Stimulated activated CD8-positive, alpha-beta memory T cell treated with anti-CD3 and anti-CD28 coated beads, Interleukin-4, amount 100 ng/mL, for 48 hours (primary cell): Measurements from ENCODE around the gene RPE.

Source experiments
- DNase-seq: peaks from one replicate; pipeline ENCODE4 v3.0.0-alpha.2; 2020

The RPE gene

DNA sequence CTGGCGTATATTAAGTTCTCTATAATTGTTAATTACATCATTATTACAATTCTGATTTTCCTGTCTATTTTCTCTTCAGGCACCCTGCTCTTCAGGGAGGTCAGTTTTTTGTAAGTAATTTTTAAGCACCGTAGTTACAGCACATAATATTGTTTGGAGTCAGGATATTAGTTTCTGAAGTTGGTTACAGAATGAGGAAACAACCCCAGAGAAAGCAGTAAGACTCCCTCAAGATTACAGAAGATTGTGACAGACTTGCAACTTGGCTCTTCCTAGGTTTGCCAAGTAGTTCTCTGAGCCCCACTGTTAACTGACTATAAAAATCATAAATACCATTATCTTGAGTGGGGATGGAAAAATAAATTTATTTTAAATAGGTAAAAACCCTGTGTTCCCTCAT is 921 bp downstream of the RPE start:
- DNase-seq = no peak

DNA sequence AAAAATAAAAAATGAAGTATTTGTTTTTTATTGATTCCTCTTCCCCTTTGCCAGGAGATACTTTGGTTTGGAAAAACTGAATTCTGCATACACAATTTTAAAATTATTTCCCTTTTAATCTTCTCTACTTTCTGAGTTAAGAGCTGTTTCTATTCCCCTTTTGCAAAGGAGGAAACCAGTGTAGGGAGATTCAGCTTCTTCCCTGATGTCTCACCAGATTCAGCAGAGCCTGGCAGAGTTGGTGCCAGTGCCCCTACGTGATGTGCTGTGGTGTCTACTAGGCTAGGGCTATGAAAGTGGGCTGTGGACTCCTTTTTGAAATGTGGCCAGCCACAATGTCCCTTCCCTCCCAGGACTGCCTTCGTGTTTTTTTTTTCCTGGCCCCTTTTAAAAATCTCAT is 2.4 kb downstream of the RPE start:
- no peak for DNase-seq

DNA sequence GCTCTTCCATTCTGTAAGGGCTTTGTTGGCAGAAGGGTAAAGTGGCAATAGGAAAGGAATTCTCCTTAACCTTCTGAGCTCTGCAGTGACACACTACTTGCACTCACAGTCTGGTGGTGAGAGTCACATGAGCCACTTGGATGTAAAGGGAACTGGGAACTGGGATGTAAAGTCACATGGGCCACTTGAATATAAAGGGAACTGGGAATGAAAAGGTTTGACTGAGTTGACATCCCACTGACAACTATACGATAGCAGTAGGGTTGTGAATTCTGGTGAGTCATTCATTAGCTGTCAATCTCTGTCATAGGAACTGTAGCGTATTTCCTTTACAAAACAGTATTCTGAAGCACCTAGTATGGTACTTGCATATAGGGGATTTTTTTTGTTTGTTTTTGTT is 5.5 kb downstream of the RPE start:
- DNase-seq = no peak

DNA sequence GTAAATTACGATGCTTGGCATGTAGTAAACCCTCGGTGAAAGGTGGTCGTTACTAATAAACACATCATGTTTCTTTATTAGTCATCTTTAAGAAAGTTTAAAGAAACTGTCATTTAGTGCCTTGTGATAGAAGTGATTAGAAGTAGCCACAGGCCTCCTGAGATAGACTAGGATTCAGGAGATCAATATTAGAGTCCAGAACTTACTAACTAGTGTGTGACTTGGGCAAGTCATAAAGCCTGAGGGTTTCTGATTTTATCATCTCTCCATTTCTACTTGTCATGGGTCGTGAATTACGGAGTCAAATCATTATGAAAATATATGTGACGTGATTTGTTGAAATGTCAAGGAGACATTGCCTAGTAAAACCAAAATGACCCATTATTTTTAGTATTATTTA is 6.7 kb downstream of the RPE start:
- DNase-seq = no peak

DNA sequence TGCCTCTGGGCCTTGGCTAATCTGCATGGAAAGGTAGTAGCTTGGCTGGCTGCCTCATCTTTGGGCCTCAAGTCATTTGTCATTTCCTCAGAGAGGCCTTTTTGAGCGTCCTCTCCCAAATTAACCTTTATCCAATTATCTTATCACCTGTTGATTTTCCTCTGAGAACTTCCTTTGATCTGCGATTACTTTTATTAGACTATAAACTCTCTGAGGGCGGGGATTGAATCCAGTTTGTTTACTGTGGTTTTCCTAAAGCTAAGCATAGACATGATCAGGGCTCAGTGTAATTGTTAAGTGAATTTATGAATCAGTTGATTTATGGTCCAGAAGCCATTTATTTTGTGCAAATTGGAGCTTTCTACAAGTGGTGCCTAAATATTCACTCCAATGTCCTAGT is 7.5 kb downstream of the RPE start:
- DNase-seq = no peak

DNA sequence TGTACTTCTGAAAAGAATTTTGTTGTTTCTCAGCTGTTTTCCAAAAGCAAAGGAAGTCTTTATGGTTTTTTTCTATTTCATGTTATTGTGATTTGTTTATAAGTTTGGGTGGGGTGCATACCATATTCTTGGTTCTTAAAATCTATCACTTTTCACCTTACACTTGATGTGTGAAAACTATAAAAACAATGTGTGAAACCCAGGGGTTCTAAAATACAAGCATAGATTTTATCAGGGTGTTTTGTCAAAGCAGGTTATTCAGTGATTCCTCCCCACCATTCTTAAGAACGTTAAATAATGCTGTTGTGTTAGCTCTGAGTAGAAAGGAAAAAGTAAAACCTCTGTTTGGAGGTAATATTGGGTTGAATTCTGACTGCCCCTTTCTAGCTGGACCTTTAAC is 17.7 kb downstream of the RPE start:
- DNase-seq = no peak

DNA sequence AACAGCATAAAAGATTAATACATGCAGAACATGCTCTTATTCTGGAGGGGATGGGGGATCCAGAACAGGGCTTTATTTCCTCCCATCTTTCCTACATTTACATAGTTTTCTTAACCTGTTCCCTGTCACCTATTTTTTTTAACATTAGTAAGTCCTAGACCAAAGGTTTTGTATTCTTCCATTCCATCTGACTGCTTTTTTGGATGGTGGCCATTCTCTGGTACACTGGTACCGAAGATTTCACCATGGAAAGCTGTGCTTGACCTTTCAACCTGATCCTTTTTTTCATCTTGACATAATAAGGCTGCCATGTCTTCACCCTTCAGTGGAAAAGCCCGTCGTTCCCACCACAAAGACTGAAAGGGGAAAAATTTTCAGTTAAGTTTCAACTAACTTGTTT is 20.4 kb downstream of the RPE start:
- DNase-seq = no peak

DNA sequence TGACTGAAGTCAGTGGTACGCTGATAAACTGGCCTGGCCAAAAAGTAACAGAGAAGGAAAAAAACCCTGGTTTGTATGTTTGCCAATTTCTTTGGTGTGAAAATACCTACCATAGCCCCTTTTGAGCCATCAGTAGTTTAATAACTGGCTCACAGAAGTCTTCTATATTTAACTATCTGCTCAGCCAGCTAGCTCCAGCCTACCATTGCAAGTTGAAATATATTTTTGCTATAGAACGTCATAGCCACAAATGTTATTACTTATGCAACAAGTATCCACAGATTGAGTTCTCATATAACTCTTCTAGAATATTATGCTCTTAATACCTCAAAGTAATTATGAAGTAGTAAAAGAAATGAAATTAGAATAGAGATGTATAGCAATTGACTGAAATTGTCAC is 25.2 kb downstream of the RPE start:
- DNase-seq = no peak

DNA sequence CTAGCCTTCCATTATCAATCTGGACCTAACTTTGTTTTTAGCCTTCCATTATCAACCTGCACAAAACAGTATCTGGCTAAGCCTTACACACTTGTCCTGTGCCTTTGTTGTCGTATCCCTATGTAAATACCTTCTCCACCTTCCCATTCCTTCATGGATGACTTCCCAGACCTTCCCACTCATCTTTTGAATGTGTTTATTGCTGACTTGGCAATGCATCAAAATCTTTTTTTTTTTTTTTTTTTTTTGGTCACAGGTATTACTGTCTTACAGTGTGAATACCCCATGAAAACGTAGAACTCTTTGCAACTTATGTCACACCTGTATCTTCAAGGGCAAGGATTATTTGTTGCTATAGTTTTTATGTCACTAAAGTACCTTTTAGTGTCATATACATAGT is 25.7 kb downstream of the RPE start:
- no peak for DNase-seq

DNA sequence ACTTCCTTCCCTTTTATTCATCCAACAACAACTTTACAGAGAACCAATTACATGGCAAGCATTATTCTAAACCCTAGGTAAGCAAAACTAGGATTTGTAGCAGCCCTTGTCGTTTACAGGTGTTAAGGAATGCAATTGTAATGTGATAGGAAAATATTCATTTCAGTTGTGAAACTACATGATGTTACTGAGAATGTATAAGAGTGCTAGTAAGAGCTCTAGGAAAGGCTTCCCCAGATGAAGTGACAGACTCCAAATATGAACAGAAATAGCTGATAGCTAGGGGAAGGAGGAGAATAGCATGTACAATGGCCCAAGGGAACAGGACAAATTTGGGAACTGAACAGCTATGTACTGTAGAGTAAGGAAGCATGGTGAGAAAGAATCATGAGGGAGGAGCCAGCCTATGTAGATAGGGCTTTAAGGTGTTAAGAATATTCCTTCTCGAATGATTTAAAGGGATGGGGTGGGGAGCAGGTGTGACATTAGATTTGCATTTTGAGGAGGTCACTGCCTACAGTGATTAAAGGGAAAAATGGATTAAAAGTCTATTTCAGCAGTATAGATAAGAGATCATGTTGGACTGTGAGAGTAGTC is 31.7 kb downstream of the RPE start:
- DNase-seq = no peak

DNA sequence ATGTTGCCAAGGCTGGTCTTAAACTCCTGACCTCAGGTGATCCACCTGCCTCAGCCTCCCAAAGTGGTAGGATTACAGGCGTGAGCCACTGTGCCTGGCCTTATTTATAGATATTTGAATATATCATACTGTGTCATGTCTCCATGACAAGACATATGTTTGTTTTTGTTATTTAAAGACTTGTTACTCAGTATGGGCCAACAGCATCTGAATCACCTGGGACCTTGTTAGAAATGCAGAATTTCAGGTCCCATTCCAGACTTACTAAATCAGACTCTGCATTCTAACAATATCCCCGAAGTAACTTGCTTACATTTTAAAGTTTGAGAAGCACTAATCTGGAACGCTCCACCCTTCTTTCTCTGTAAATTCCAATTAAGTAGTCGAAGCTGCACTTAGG is 33.2 kb downstream of the RPE start:
- no peak for DNase-seq

DNA sequence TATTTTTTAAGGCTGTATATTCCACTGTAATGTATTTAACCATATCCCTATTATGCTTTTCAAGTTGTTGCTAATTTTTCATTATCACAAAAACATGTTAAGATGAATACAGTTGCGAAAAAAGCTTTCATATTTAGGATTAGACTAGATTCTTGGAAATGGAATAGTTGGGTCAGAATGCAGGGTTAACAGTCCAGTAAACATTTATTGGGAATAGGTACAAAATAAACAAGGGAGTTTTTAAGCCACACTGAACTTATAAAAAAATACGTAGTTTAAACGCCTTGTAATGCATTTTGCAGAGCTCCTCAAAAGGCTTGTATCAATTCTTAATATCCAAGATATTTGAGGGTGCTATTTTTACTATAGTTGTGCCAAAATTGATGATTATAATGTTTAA is 35.6 kb downstream of the RPE start:
- DNase-seq = no peak

DNA sequence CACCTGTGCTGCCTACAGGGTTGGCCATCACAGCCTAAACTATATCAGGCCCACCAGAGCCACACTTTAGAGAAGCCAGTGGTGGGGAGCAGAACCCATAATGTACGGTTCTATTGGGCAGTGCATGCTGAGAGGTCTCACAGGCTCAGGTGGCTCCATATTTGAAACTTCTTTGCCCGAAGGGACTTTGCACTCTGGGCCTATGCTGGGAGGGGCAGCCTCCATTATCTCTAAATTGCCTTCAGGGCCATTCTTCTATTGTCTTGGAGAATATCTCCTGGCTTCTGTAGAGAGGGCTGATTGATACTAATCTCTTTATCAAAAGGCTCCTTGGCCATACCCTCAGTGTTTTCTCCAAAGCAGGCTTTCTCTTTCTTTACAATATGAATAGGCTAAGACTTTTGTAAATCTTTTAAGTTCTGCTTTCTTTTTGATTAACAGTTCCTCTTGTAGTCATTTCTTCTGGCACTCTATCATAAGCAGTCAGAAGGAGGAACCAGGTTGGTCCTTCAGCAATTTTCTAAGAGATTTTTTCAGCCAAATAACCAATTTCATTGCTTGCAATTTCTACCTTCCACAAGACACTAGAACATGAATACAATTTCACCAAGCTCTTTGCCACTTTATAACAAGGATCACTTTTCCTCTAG is 44.5 kb downstream of the RPE start:
- no peak for DNase-seq

DNA sequence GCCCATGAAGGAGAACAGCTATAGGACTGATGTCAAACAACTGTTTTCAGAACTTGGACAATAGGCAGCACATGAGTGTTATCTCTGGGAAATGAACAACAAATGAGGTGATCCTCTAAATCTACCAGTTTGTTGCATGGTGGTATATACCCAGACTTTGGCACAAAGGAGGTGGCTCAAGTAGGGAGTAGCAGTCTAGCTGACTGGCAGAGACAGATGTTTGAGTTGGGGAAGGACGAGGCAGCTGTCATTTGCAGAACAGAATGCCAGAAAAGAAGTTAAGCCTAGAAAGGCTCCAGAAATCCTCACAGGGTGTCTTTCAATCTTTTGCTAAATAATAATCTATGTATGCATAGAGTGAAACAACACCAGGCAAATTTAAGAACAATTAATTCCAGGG is 47.4 kb downstream of the RPE start:
- no peak for DNase-seq

DNA sequence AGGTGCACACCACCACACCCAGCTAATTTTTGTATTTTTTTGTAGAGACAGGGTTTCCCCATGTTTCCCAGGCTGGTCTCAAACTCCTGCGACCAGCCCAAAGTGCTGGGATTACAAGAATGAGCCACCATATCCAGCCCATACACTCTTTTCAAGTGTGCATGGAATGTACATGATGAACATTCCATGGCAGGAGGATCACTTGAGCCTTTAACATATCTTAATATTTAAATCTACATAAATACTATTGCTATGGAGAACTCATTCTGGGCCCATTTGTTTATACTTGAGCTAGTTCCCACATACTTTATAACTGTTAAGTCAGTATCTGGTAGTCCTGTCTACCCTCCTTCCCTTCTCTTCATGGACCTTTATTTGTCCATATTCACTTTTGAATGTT is 48.4 kb downstream of the RPE start:
- DNase-seq = no peak

DNA sequence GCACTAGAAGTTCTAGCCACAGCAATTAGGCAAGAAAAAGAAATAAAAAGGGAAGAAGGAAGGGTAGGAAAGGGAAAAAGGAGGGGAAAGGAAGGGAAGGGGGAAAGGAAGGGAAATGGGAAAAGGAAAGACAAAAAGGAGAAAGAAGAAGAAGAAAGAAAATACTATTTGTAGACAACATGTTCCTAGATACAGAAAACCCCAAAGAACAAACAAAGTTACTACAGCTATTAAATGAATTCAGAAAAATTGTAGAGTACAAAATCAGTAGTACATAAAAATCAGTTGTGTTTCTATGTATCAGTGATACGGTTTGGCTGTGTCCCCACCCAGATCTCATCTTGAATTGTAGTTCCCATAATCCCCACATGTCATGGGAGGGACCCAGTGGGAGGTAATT is 52.3 kb downstream of the RPE start:
- no peak for DNase-seq

DNA sequence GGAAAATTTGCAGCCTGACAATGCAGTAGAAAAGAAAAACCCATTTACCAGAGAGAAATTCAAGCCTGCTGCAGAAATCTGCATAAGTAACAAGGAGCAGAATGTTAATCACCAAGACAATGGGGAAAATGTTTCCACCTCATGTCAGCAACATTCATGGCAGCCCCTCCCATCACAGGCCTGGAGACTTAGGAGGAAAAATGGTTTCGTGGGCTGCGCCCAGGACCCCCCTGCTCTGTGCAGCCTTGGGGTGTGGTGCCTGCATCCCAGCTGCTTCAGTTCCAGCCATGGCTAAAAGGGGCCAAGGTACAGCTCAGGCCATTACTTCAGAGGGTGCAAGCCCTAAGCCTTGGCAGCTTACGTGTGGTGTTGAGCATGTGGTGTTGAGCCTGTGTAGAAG is 53.4 kb downstream of the RPE start:
- no peak for DNase-seq

DNA sequence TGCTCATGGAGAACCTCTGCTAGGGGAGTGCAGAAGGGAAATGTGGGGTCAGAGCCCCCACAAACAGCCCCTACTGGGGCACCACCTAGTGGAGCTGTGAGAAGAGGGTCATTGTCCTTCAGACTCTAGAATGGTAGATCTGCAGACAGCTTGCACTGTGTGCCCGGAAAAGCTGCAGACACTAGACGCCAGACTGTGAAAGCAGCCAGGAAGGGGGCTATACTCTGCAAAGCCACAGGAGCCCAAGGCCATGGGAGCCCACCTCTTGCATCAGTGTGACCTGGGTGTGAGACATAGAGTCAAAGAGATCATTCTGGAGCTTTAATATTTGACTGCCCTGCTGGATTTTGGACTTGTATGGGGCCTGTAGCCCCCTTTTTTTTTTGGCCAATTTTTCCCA is 60.9 kb downstream of the RPE start:
- no peak for DNase-seq
